ENCODE results near the gene TMEM213. TPM values are rescaled to one million over a fixed set of nuclear protein-coding genes. Genes with fewer than 3 reads are reported as not detected.

TMEM213 gene
- total RNA-seq, 1 experiment from 2014 or later: not detected

DNA sequence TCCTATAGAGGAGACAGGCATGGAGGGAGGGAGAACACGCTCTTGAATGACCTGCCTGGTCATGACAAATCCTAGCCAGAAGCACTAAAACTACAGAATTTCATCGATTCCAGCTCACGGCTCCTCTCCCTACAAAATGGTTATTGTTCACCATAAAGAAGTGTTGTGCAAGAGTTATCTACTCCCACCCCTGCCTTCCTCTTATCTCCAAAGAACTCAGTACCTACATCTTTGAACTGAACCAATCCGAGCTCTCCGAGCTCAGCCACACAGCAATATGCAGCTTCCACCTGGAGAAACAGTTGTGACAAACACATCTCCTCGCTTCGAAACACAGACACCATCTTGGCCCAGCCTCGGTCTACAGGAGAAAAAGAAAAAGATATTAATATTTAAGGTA lies 26.9 kb upstream of the TMEM213 start:
- BruUV-seq (replicated peaks): no TSS peak
- no peak for TF ChIP-seq REST (IDR thresholded peaks at IDR 0.05; ENCODE audit: insufficient read depth in 1 of 2, low read depth in 2 of 2, low read length in 1 of 2)
- TF ChIP-seq SIN3A (IDR thresholded peaks at IDR 0.05; ENCODE audit: borderline replicate concordance, insufficient read depth, low read depth, low read length): no peak
- no peak for TF ChIP-seq TCF7L2 (IDR thresholded peaks at IDR 0.05; ENCODE audit: low read depth, low read length)
- no peak for TF ChIP-seq POLR2AphosphoS5 (IDR thresholded peaks at IDR 0.05; ENCODE audit: low read depth, low read length)
- no peak for TF ChIP-seq CTCF (IDR thresholded peaks at IDR 0.05)
- DNase-seq (ENCODE audit: low read depth, low spot score) (no peak), ATAC-seq (no peak)
- ChIA-PET POLR2A (no interaction called here), CTCF (interaction anchor here (0.6 kb wide), 1 partner anchor 771 kb away, joined by 7 read pairs; no protein-coding TSS in a partner anchor)
- intact Hi-C loops (cut with micrococcal nuclease; ENCODE audit: unreplicated experiment) (no loop called here), in situ Hi-C loops (cut with HindIII; ENCODE audit: low pct_unique_long_range_greater_than_20kb, low sequenced_read_pairs) (no loop called here)
- Histone ChIP-seq H3K27me3 (ENCODE audit: control insufficient read depth, insufficient read depth, low read length) (no peaks in the 10 kb centered on the region), H3K36me3 (ENCODE audit: control insufficient read depth, insufficient read depth, low read length) (no peaks in the 10 kb centered on the region), H3K9me3 (ENCODE audit: control insufficient read depth, insufficient read depth, low read depth, low read length) (no peaks in the 10 kb centered on the region), H3K4me1 (ENCODE audit: control insufficient read depth, insufficient read depth, low read length) (no peaks in the 10 kb centered on the region), H3K27ac (ENCODE audit: low read length) (no peak overlapping the region), H3K4me3 (ENCODE audit: low read depth in 2 of 2, low read length in 2 of 2) (no peak overlapping the region)

DNA sequence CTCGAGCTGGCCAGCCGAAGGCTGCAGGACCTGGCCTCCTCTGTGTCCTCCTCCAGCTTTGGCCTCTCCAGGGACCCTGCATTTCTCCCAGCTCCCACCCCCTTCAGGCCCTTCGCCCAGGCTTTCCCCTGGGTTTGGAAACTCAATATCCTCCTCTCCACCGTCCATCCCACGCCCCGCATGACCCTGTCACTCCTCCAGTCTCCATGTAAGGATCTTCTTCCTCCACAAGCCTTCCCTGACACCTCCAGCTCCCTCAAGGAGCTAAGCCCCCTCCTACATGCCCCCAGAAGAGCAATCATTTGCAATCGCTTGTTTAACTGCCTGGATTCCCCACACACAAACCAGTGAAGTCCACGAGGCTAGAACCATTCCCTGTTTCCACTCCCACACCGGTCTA lies 24.6 kb upstream of the TMEM213 start:
- ChIA-PET CTCF (no interaction called here), POLR2A (no interaction called here)
- no peaks in the 10 kb centered on the region for H3K4me1 ChIP-seq (ENCODE audit: control insufficient read depth, insufficient read depth, low read length)
- no peak for ATAC-seq
- no peak overlapping the region for H3K27ac ChIP-seq (ENCODE audit: low read length)
- TF ChIP-seq CTCF (IDR thresholded peaks at IDR 0.05) (no peak), POLR2AphosphoS5 (IDR thresholded peaks at IDR 0.05; ENCODE audit: low read depth, low read length) (no peak), REST (IDR thresholded peaks at IDR 0.05; ENCODE audit: insufficient read depth in 1 of 2, low read depth in 2 of 2, low read length in 1 of 2) (no peak)
- no peak for DNase-seq (ENCODE audit: low read depth, low spot score)
- no peaks in the 10 kb centered on the region for H3K27me3 ChIP-seq (ENCODE audit: control insufficient read depth, insufficient read depth, low read length)
- H3K36me3 ChIP-seq (ENCODE audit: control insufficient read depth, insufficient read depth, low read length): no peaks in the 10 kb centered on the region
- no TSS peak for BruUV-seq (replicated peaks)
- no peaks in the 10 kb centered on the region for H3K9me3 ChIP-seq (ENCODE audit: control insufficient read depth, insufficient read depth, low read depth, low read length)
- intact Hi-C loops (cut with micrococcal nuclease; ENCODE audit: unreplicated experiment) (no loop called here), in situ Hi-C loops (cut with HindIII; ENCODE audit: low pct_unique_long_range_greater_than_20kb, low sequenced_read_pairs) (no loop called here)
- H3K4me3 ChIP-seq (ENCODE audit: low read depth in 2 of 2, low read length in 2 of 2): no peak overlapping the region
